GM18909 (cell line): ENCODE measurements around the gene EXOC4.

Experiments used
- ATAC-seq: cut with Tn5 transposase; IDR thresholded peaks from one replicate; pipeline ENCODE4 v1.9.1; 2021; ENCODE audit warnings: mild to moderate bottlenecking; ENCODE audit not compliant: unreplicated experiment, poor library complexity

The EXOC4 gene

GRCh38 chr7:133479456-133480065 lies 226.7 kb downstream of the EXOC4 start:
- ATAC-seq: no peak

- no peak for ATAC-seq
Observed at GRCh38 chr7:133480868-133481267, 228.0 kb downstream of the EXOC4 start.

DNA sequence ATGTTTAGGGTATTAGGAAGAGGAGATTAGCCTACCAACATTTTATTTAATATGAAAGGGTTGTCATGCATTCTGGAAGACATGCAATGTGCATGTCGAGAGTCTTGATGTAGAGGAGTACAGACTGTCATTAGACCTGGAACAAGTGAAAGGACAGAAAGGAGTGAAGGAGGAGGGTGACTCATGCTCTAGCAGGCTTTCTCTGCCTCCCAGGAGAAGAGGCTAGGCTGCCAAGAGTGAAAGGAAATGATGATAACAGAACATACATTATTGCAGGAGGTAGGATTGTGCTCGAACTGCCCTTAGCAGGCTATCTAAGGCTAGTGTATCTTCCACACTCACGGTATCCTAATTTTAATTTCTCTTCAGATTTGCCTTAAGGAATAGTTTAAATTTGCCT lies 228.8 kb downstream of the EXOC4 start:
- ATAC-seq: no peak

GRCh38 chr7:133482599-133482998 lies 229.7 kb downstream of the EXOC4 start:
- ATAC-seq: no peak

DNA sequence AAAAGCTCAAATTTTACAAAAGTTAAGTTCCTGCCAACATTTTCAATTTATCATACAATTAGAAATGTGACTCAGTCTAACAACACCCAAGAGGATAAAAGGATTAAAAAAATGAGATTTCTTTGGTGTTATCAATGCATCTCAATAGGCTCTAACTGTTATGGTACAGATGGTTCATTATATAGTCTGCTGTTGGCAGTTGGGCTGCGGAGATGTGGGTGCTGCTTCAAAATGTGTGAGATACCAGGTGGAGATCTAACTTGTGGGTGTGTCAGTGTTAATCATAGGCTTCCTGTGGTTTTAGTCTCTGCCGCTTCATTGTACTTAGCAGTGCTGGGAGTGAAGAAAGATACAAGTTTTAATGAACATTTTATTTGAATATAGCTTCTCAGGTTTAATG lies 231.2 kb downstream of the EXOC4 start:
- no peak for ATAC-seq

DNA sequence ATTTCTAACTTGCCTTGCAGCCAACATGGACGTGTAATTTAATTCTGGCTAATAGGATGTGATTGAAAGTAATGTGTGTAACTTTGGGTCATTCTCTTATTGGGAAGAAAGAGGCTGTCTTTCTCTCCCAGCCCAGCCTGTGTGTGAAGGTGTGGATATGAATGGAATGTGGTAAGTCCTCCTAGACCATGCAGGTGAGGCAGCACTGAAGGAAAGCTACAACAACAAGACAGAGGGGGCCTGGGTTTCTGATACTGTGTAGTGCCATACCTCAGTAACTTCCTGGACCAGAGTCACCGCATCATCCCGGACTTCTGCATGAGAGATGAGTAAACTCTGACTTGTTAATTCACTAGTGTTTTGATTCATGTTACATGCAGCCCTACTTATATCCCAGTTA lies 237.0 kb downstream of the EXOC4 start:
- ATAC-seq: no peak

DNA sequence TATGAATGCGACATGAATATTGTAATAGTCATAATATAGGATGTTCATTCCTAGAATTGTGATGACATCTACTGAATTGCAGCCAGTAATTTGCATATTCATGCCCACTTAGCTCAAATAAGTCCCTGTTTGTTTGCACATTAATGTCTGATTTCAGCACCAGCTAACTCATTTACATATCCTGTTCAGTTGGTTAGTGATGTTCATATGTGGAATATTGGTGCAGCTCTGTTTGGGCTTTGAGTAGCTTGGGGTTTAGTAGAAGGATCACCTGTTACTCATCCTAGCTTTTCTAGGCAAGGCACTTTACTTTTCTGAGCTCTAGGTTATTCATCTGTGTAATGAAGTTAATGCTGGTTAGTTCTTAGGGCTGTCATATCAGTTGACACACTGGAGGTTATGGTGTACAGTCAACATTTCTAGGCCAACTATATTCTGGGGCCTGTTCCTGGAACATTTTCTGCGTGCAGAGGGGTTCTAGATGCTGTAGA lies 238.4 kb downstream of the EXOC4 start:
- no peak for ATAC-seq

DNA sequence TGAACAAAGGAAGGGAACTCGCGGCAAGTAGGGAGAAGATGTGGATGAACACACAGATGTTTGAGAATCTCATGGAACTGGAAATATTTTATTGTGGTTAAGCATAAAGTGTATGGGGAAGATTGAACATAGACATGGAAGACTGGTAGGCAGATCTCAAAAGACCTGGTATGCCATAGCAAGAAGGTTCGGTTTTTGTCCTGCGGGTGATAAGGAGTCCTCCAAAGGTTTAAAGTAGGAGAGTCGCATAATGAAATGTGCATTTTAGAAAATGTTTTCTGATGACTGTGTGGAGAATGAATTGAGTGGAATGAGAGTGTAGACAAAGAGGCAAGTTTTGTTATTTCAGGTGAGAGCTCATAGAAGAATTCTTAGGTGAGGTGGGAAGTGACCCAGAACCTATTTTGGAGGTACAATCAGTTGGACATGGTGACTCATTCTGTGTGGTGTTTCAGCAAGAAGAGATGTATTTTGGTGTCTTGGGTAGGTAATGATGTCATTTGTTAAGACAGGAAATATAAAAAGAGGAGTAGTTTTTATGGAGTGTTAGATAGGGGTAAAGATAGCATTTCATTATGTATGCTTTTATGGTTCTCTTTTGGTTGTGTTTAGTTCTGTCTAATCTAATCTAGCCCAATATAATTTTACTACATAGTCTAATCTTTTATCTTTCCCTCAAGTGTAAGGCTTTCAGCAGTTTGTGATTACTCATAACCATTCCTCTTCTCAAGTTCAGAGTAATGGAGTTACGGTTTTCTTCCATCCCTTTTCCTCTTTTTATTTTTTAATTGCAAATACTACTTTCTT lies 239.2 kb downstream of the EXOC4 start:
- ATAC-seq: no peak

DNA sequence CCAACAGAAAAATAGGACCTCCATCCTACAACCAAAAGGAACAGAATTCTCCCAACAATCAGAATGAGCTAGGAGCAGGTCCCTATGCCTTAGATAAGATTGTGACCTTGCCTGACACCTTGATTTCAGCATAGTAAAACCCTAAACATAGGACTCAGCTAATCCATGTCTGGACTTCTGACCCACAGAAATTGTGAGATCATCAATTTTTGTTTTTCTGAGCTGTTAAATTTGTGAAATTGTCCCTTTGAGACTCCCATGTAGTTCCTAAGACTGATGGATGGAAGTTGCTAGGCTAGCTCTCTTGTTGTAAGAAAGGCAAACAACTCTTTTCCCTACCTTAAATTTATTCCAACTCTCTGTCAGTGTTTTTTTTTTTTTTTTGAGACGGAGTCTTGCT lies 244.2 kb downstream of the EXOC4 start:
- no peak for ATAC-seq

- no peak for ATAC-seq
Observed at GRCh38 chr7:133501771-133502170, 248.9 kb downstream of the EXOC4 start.

DNA sequence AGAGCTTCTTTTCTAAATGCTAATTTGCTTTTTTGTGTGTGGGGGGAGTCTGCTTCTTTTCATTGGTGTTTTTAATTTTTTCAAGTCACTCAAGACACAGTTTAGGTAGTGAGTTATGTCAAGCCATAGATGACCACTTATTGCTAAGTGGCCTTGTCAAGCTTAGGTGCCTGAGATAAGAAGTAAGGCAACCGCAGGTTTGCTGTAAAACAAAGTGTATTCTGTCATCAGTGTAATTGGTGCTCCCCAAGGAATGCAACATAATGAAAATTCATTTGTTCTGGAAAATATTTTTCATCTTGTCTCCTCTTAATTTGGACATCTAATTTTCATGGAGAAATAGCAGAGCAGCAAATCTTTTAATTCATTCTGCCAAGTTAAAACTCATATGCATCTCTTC lies 249.6 kb downstream of the EXOC4 start:
- ATAC-seq: no peak

GRCh38 chr7:133502972-133503371 lies 250.1 kb downstream of the EXOC4 start:
- ATAC-seq: no peak

DNA sequence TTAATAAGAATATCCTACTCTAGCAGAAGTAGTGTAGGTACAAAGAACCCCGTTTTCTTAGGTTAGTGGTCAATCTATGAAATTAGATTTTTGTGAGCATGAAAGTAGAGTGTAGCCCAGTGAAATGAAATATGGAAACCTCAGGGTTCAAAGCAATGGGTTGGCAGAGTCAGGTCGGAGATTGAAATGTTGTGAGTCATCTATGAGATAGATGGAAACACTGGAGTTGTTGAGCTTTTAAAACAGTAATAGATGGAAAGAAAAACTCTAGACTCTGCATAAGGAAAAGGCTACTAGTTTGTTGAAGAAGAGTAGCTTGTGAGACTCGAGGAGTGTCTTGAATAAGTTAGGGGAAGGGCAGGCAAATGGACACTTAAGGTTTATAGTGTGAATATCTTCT lies 251.9 kb downstream of the EXOC4 start:
- ATAC-seq: no peak

DNA sequence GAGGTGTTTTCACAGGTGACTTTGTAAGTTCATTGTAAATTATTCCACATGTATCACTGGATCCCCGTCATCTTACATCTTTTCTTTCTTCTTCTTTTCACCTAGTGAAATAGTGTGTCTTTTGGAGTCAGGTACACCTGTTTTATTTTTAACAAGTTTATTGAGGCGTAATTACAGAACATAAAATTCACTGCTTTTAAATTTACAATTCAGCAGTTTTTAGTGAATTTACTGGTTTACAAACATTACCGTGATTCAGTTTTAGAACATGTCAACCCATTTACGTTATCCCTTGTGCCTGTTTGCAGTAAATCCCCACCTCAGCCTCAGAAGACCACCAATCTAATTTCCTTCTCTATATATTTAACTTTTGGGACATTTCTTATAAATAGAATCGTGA lies 256.9 kb downstream of the EXOC4 start:
- no peak for ATAC-seq

DNA sequence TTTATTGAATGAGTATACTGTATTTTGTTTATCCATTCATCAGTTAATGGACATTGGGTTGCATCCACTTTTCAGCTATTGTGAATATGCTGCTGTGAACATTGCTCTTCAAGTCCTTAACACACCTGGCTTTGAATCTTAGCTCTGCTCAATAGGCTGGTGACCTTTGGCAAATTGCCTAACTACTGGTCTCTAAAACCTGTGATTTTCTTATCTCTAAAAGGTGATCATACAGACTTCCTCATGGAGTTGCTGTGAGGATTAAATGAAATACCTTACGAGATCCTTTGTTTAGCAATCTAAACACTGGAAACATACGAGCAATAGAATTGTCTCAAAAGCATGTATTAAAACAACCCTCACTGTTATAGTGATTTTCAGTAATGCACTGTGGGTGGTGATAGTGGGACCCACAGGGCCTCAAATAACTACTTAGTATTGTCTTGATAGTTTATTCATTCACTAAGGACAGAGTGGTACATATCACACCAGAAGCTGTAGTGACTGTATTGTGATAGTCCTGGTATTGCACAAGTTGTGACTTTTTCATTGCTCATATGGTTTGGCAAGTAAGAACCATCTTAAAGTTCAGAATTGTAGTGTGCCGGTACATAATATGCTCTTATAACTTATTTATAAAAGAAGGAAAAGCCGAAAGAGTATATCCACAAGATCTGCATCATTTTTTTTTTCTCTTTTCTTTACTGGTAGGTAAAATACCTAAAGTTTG lies 257.6 kb downstream of the EXOC4 start:
- no peak for ATAC-seq

DNA sequence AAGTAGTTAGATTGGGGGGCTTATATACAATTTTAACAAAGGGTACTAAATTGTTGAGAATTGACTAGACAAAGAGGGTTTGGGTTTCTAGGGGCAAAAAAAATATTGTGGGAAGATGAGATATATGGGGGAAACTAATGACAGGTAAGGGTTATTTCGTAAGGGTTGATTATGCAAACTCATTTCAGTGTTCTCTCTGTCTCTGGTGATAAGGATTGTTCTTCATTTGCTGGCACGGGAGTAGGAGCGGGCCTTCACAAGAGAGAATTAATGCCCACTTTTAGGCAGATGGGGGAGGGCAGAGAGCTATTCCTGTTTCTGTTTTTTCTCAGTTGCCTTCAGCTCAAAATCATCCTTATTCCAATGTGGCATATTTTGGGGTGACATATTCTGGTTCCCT lies 258.4 kb downstream of the EXOC4 start:
- no peak for ATAC-seq

- no peak for ATAC-seq
Observed at GRCh38 chr7:133511708-133512107, 258.8 kb downstream of the EXOC4 start.

DNA sequence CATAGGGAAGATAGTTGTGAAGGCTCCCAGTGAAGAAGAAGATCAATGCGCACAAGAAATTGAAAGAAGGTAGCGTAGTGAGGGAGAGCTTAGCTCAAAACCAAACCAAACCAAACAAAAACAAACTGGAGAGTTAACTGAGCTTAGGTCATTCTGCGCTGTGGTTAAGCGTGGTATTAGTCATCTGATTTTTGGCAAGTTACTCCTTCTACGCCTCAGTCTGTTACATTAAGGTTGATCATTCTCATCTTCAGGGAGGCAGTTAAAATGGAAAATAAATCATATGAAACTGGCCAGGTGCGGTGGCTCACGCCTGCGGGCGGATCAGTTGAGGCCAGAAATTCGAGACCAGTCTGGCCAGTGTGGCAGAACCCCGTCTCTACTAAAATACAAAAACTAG lies 259.7 kb downstream of the EXOC4 start:
- no peak for ATAC-seq

DNA sequence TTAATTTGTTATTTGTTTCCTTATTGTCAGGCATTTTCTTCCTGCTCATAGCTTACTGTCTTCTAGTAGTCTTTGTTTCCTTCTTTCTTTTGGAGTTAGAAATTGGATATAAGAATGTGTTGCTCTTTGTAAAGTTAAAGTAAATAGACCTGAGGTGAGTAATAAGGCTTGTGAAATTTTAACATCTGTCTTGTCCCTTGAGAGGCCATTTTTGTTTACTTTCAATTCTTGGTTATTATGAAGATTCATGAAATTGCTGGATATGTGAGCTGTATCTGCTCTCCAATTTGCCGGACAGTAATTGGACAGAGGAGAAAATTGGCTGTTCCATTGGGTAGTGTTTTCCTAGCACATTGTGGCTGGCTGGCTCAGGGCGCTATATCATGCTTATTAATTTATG lies 260.7 kb downstream of the EXOC4 start:
- ATAC-seq: no peak

DNA sequence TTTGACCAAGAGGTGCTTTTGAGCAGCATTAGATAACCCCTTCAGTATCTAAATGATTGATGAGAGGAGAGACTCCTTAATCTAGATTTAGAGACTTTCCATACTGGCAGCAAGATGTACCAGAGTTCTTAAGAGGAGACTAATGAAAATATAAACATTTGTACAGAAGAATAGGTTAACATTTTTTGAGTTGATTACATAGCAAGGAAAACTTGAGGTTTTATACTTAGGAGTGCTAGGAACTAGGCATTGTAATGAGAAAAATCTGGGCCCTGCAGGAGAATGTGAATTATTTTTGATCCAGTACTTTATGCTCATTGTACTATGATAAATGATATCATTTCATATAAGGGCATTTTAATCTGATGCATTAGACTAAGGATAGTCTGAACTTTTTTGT lies 261.7 kb downstream of the EXOC4 start:
- ATAC-seq: no peak

GRCh38 chr7:133517766-133518165 lies 264.9 kb downstream of the EXOC4 start:
- ATAC-seq: no peak
